IPS-NIHi7 (cell line): ENCODE data around the gene DGKE.

Source experiments
- DNase-seq: peaks from one replicate; pipeline ENCODE4 v3.0.0; 2012; ENCODE audit warnings: mixed read lengths; ENCODE audit errors: extremely low spot score

DGKE gene

DNA sequence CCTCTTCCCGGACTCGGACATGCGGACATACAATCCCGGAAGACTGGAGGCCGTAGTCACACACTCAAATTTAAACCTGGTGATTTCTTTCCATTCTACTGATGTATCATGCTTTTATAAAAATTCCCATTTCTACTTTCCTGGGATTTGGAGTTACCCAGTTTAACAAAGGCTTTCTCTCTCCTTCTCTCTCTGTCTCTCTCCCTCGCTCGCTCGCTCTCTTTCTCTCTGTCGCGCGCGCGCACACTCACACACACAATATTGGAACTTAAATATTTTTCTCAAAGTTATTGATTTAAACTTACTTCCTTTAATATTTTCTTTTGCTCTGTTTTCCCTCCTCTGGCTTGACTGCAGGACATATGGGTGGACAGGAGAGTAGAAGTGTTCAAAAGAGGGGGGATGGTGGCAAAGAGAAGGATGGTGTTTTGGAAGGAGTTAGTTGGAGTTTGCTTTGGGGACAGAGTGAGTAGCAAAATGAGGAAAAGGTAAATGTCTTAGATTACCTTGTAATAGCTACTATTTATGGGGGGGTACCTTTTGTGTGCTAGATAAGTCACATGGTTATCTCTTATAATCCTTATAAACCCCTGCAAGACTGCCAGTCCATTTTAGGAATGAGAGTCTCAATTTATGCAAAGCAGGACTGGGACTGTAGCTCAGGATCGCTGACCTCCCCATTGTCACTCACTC lies 80.8 kb downstream of the DGKE start:
- no peak for DNase-seq

GRCh38 chr17:56917559-56918296 lies 83.8 kb downstream of the DGKE start:
- no peak for DNase-seq

GRCh38 chr17:56918916-56919315 lies 85.0 kb downstream of the DGKE start:
- no peak for DNase-seq
